ENCODE results near the gene VPS39.

GRCh38 chr15:42182961-42183360 is 25.1 kb downstream of the VPS39 start:
- no peak for TF ChIP-seq CTCF (IDR thresholded peaks at IDR 0.05)
- no peak for TF ChIP-seq POLR2A (IDR thresholded peaks at IDR 0.05)

Measured in uterus (tissue), 2 donors.